ENCODE results near the gene PDE1A. TPM values are rescaled to one million over a fixed set of nuclear protein-coding genes. Genes with fewer than 3 reads are reported as not detected.

The PDE1A gene
- polyA plus RNA-seq, 4 donors, result 16.0 to 34.5 (median 26.1) TPM

DNA sequence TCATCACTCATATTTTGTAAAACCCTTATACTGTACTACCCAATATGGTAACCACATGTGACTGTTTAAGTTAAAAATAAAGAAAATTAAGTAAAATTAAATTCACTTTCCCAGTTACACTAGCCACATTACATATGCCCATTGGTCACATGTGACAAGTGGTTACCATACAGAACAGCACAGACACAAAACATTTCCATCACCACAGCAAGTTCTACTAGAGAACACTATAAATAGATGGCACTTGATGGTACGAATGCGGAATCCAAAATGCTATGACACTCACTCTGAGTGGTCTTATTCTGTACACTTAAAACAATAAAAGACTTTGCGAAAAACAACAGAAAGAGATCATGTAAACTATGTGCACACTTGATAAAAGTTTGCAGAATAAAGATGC lies 202.2 kb downstream of the PDE1A start:
- DNase-seq (ENCODE audit: low read depth in 4 of 4, low spot score in 3 of 4), result no peak

DNA sequence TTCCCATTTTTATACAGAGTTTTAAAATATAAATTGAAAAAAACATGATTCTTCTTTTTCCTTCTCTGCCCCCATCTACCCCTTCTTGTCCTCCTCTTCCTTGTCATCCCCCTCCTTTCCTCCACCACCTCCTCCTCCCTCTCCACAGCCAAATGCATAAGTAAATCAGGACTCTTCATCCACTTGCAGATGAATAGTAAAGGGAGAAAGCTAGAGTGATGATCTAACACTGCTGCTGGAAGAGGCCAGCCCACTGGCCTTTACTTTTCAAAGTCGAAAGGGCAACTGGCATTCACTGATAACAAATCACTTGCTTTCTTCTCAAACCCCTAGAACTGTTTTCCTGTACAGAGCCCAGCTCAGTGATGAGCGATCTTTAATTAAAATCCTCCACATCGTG lies 205.8 kb downstream of the PDE1A start:
- no peak for DNase-seq (ENCODE audit: low read depth in 4 of 4, low spot score in 3 of 4)

DNA sequence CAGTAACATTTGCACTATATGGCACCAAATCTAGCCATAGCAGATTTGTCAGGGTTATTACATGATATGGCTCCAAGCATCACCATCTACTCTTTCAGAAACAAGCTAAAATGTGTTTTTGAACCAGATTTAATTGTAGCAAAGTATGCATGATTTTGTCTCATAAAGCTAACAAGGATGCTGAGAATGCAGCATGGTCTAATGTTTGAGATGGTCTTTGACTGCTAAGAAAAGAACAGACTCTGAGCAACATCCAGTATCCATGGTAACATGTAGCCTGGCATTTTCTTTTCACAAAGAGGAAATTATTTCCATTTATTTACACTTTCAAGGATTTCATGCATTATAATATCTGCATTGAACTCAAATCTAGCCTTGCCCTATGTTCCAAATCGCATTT lies 206.5 kb downstream of the PDE1A start:
- DNase-seq (ENCODE audit: low read depth in 4 of 4, low spot score in 3 of 4), result no peak

DNA sequence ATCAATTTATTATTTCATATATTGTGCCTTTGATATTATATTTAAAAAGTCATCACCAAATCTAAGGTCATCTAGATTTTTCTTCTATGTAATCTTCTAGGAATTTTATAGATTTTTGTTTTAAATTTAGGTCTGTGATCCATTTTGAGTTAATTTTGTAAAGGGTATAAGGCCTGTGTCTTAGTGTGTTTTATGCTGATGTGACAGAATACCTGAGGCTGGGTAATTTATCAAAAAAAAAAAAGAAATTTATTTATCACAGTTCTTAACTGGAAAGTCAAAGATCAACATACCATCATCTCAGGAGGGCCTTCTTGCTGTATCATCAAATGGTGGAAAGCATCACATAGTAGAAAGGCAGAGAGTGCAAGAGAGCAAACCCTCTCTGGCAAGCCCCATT lies 216.2 kb downstream of the PDE1A start:
- no peak for DNase-seq (ENCODE audit: low read depth in 4 of 4, low spot score in 3 of 4)

DNA sequence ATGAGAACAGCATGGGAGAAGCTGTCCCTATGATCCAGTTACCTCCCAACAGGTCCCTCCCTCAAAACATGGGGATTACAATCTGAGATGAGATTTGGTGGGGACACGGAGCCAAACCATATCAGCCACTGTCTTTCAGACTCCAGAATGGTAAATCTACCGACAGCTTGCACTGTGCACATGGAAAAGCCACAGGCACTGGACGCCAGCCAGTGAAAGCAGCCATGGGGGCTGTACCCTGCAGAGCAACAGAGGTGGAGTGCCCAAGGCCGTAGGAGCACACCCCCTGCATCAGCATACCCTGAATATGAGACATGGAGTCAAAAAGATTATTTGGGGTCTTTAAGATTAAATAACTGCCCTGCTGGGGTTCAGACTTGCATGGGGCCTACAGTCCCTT lies 218.4 kb downstream of the PDE1A start:
- DNase-seq (ENCODE audit: low read depth in 4 of 4, low spot score in 3 of 4), result no peak

DNA sequence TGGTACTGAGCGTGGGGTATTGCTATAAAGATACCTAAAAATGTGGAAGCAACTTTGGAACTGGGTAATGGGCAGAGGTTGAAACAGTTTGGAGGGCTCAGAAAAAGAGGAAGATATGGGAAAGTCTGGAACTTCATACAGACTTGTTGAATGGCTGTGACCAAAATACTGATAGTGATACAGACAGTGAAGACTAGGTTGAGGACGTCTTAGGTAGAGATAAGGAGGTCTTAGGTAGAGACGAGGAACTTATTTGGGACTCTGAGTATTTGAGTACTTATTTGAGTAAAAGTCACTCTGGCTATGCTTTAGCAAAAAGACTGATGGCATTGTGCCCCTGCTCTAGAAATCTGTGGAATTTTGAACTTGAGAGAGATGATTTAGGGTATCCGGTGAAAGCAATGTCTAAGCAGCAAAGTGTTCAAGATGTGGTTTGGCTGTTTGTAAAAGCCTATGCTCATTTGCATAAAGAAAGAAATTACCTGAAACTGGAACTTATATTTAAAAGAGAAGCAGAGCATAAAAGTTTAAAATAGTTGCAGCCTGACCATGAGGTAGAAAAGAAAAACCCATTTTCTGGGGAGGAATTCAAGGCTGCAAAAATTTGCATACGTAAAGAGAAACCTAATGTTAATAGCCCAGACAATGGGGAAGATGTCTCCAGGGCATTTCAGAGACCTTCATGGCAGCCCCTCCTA lies 219.6 kb downstream of the PDE1A start:
- DNase-seq (ENCODE audit: low read depth in 4 of 4, low spot score in 3 of 4), result no peak

DNA sequence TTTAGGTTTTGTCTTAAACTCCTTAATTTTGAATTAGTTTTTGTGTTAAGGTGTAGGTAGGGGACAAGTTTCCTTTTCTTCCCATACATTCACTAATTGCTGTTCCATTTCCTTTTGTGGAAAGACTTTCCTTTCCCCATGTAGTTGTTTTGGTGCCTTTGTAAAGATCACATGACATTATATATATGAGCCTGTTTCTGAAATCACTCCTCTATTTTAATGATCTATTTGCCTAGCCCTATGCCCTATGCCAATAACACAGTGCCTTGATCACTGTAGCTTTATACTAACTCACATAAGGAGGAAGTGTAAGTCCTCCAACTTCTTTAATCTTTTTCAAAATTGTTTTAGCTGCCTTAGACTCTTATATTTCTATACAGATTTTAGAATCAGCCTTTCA lies 229.3 kb downstream of the PDE1A start:
- DNase-seq (ENCODE audit: low read depth in 4 of 4, low spot score in 3 of 4), result no peak

DNA sequence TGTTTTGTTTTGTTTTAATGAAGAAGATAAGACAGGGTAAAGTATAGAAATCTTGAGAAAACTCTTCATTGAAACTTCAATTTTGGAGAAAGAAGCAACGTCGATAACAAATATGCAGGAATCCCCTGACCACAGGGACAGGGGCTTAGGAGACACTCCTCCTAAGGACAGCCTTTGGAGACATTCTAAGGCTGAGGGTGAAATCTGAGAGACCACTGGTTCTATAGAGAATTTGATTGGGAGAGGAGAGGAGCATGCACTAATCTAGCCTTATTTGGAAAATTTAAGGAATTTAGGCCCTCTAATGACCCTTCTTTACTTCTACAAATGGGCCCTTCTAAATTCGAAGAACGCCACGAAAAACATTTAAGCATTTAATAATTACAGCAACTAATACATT lies 233.5 kb downstream of the PDE1A start:
- no peak for DNase-seq (ENCODE audit: low read depth in 4 of 4, low spot score in 3 of 4)

DNA sequence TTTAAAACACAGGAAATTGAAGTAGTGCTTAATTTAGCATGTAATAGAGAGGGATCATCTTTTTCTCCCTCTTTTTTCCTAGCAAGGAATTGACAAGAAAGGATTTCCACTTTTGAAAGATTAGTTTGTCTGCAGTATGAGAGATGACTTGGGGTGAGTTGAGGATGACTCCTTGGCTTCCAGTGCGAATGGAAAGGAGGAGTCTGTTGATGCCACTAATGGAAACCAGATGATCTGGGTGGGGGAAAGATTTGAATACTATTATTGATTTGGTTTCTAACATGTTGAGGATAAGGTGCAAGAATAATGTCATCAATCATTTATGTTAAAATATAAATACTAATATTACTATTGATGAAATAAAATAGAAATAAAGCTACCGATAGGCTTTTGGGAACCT lies 235.8 kb downstream of the PDE1A start:
- DNase-seq (ENCODE audit: low read depth in 4 of 4, low spot score in 3 of 4), result no peak

DNA sequence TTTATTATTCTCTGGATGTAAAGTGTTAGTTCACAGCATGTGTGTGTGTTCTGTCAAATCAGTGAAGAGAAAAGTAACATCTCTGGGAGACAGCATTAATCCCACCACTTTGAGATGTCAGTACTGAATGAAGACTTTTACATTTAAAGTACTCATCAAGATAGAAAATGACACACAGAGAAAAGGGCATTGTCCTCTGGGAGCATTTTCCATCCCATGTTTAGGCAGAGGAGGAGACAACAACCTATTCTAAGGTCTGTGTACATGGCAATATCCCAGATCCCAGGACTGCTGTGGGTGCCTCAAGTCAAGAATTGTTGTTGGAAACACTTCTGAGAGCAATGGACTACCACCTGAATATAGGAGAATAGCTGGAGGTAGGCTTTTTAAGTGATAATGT lies 239.7 kb downstream of the PDE1A start:
- DNase-seq (ENCODE audit: low read depth in 4 of 4, low spot score in 3 of 4), result no peak

DNA sequence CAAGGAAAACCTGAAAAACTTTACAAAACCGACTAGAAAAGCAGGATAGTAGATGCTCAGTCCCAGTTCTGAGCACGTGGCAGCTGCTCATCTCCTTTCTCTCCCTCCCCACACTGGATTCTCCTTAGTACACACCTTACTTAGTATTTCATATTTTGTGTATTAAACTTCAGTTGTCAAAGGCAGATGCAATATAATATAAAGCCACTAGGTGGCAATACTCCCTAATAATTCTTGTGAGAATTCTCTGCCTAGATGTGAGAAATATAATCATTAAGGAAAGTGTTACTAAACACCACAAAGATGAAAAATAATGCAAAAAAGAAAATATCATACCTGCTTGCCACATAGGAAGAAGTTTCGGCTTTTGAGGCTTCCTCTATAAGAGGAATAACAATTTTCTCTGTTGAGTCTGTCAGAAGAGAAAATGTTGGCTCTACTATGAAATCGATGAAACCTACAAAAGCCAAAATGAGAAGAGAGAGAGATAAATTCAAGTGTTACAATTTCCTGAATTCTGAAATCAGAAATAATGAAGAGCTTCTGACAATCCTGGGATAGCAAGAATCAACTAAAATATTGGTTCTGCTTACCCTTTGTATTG lies 240.6 kb downstream of the PDE1A start:
- peak in 2 of 4 donors; percentile 20 to 21 for DNase-seq (ENCODE audit: low read depth in 4 of 4, low spot score in 3 of 4)

DNA sequence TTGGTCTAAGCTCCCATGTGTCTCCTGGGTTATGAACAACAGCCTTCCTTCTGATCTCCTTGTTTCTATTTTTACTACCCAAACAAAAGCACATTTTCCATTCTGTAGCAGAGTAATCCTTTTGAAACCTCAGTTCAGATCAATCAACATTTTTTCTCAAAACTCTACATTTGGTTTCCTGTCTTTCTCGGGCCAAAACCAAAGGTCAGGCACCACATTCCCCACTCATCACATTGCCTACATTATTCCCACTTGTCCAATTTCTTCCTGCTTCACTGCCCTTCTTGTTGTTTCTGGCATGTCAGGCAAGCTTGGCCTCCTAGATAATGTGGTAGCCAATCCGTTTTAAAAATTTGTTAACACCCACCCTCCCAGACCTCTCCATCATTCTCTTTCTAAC lies 244.4 kb downstream of the PDE1A start:
- no peak for DNase-seq (ENCODE audit: low read depth in 4 of 4, low spot score in 3 of 4)

DNA sequence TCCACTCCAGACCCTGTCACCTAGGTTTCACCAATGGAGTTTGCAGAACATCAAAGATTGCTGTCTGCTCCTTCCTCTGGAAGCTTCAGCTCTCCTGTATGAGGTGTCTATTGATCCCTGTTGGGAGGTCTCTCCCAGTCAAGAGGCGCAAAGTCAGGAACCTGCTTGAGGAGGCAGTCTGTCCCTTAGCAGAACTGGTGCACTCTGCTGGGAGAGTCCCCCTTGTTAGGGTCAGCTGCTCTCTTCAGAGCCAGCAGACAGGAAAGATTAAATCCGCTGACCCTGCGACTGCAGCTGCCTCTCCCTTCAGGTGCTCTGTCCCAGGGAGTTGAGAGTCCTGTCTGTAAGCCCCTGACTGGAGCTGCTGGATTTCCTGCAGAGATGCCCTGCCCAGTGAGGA lies 245.5 kb downstream of the PDE1A start:
- no peak for DNase-seq (ENCODE audit: low read depth in 4 of 4, low spot score in 3 of 4)

DNA sequence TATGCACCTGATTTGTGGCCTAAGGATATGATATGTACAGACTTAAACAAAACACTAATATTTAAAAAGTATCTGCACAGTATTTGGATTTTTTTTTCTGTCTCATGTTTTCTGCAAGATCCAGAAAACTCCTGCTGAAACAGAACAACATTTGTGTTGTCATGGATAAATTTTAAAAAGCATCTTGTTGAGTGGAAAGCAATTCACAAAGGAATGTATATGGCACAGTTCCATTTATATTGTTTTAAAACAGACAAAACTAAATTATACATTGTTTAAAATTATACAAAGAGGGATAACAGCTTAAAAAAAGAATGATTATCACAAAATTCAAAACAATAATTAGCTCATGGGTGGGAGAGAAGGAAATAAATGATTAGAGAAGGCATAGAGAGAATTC lies 247.7 kb downstream of the PDE1A start:
- no peak for DNase-seq (ENCODE audit: low read depth in 4 of 4, low spot score in 3 of 4)

DNA sequence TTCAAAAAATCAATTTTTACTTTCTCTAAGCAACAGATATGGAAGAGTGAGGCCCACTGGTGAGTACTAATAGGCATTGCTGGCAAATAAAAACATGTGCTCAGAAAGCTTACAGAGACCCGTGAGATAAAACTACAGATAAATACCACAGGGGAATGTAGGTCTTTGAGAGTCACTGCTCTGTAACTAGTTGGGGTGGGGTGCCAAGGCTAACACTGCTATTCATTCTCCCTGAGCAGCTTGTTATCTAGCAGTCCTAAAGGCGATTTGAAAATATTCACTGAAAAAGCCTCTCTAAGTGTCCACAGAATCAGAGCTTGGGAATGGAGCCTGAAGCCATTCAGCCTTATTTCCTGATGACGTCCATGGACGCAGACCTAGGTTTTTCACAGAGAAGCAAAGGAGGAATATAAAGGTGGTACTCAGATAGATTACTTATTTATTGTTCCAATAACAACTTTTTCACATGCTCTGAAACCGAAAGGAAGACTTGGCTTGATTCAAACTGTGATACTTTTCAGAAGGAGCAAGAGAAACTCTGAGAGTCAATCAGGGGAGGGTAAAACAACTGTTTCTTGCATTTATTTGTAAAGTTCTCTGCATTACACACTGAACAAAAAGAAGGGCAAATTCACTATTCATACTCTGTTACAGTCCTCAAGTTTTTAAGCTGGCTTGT lies 252.8 kb downstream of the PDE1A start:
- no peak for DNase-seq (ENCODE audit: low read depth in 4 of 4, low spot score in 3 of 4)

DNA sequence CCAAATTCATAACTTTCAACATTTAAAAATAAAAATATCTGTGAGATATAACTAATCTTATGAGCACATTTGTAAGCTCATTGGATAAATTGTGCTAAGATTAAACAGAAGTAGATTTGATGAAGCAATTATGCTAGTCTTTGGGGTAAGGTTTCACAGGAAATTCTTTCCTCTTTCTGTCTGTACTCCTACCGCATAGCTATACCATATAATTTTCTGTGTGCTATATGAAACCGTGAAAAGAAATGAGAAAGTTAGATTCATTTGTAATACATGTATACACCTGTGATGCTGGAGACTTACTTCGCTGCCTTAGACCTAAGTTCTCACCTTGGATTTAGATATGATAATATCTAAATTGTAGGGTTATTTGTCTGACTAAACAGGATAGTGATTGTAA lies 256.5 kb downstream of the PDE1A start:
- no peak for DNase-seq (ENCODE audit: low read depth in 4 of 4, low spot score in 3 of 4)

DNA sequence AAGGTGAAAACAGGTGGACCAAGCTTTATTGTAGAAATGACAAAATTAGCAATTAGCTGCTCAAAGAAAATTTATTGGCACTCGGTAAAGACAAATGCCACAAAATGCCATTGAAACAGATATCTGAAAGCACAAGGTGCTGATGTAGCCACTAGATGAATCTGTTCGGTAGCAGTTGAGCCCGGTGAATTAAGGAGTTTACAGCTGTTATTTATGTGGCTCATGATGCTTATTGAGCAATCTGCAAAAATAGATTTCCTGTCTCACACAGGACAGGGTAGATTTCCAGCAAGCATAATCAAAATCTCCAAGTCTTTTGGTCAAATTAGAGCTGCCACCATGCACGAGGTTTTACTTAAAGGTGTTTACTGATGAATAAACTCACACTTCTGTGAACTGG lies 259.0 kb downstream of the PDE1A start:
- DNase-seq (ENCODE audit: low read depth in 4 of 4, low spot score in 3 of 4), result no peak

DNA sequence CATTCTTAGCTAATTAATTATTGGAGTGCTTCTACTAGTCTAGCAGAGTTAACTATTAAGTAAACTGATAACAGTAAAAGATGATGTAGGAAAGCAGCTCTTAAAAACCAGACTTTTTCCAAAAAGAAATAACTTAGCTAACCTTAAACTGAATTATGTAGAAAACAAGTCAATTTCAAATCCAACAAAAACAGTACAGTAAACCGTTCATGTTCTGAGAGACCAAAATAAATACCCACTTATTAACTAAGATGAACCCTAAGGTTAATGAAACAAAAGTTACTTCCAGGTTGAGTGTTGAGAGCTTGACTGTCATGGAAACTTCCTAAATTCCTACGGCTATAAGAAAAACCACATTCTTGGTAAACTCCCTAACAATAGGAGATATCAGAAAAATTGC lies 260.0 kb downstream of the PDE1A start:
- DNase-seq (ENCODE audit: low read depth in 4 of 4, low spot score in 3 of 4), result peak in 1 of 4 donors; percentile 15

DNA sequence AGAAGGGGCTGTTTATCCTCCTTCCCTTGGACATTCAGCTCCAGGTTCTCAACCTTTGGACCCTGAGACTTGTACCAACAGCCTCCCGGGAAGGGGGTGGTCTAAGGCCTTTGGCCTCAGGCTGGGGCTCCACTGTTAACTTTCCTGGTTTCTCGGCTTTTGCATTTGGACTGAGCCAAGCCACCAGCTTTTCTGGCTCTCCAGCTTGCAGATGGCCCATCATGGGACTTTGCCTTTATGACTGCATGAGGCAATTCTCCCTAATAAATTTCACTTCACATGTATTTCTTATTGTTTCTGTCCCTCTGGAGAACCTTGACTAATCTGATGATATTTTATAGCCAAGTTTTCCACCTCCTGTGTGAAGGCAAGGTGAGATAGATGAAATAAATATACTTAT lies 260.4 kb downstream of the PDE1A start:
- DNase-seq (ENCODE audit: low read depth in 4 of 4, low spot score in 3 of 4), result peak in 1 of 4 donors; percentile 11

DNA sequence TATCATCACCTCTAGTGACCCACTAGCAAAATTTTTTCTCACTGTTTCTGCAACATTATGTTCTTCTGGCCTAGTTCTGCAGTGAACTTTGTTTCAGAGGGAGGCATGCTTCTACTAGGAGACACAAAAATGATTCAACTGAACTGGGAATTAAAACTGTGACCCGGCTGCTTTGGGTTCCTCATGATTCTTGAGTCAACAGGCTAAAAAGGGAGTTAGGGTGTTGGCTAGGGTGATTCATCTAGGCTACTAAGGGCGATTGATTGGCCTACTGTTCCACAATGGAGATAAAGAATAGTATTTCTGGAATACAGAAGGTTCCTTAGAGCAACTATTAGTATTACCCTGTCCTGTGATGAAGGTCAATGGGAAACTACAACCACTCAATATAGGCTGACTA lies 261.6 kb downstream of the PDE1A start:
- DNase-seq (ENCODE audit: low read depth in 4 of 4, low spot score in 3 of 4), result no peak

DNA sequence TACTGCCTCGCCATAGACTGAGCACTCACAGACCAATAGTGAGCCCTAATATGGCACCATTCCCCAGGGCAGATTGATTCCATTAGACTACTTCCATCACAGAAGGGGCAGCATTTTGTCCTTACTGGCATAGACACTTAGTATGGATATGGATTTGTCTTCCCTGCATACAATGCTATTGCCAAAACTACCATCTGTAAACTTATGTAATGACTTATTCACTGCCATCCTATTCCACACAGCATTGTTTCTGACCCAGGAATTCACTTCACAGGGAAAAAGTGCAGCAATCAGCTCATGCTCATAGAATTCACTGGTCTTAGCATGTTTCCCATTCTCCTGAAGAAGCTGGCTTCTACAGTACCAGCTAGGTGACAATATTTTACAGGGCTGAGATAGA lies 262.1 kb downstream of the PDE1A start:
- DNase-seq (ENCODE audit: low read depth in 4 of 4, low spot score in 3 of 4), result no peak

DNA sequence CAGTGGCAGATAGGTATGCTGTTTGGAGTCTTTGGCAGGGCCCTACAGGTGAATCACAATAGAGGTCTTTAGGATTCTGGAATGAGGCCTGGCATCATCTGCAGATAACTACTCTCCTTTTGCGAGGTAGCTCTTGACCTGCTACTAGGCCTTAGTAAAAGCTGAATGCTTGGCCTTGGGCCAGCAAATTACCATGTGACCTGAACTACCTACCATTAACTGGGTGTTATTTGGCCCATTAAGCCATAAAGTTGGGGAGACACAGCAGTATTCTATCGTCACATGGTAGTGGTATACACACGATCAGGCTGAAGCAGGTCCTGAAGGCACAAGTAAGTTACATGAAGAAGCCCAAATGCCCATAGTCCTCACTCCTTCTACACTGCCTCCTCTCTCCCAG lies 263.0 kb downstream of the PDE1A start:
- DNase-seq (ENCODE audit: low read depth in 4 of 4, low spot score in 3 of 4), result no peak

Measured in left renal pelvis (tissue), 4 donors.